HG03196 (cell line): ENCODE data around the gene RSAD1.
"Not testable (repeated sequence)": the region's sequence is repeated elsewhere in the genome, so short reads cannot be mapped to it uniquely, and the experiment has no call there.

ENCODE experiments used
- ATAC-seq: cut with Tn5 transposase; IDR thresholded peaks from one replicate; pipeline ENCODE4 v1.9.1; 2021; ENCODE audit not compliant: unreplicated experiment

The RSAD1 gene

DNA sequence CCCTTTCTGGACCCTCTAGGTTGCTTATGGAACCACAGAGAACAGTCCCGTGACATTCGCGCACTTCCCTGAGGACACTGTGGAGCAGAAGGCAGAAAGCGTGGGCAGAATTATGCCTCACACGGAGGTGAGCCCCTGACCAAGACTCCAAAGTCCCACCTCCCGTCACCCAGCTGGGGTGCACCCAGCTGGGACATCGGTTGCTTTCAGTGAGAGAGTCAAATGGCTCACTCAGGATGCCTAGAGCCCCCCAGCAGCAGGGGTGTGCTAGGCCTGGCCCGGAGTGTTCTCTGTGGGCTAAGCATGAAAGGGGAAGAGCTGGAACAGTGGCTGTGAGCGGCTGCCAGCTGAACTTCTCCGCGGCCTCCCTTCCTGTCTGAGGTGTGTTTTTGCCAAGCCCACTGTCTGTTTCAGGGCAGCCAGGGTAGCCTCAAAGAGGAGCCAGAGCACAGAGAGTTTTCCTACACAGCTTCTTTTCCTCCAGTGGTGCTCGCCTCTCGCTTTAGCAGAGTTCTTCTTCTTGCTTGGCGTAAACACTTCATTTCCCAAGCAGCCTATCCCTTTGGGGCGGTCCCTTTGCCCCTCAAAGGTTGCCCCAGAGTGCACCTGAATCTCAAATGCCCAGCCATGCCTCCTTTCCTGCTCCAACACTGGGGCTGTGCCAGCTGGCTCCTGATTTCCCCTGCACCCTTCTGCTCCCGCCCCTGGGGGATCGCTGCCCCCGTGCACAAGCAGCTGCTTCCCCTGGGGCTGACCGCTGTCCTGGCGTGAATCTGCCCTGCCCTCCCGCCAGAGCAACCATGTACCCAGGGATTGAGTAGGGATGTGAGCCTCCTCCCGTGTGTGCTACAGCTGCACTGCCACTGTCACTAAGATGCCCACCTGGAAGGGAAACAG lies 7.4 kb upstream of the RSAD1 start:
- ATAC-seq, result no peak

DNA sequence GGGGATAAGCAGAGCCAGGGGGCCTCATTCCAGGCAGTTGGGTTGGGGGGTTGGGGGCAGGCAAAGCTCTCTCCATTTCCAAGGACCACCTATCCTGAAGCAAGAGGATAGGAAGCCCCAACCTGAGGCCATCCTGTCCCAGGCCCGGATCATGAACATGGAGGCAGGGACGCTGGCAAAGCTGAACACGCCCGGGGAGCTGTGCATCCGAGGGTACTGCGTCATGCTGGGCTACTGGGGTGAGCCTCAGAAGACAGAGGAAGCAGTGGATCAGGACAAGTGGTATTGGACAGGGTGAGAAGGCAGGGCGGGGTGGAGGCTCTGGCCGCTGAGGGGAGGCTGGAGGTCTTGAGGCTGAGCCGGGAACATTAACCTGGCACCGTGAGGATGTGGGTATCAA lies 6.4 kb upstream of the RSAD1 start:
- no peak for ATAC-seq

DNA sequence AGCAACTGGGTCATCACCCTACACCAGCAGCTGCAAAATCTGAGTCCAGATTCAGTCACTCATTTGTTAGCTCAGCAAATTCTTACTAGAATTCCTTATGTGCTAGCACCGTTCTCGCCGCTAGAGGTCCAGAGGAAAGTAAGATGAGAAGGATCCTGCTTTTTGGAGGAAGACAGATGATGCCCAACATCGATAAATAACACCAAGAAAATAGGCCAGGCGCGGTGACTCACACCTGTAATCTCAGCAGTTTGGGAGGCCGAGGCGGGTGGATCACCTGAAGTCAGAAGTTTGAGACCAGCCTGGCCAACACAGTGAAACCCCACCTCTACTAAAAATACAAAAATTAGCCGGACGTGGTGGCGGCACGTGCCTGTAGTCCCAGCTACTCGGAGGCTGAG lies 5.9 kb upstream of the RSAD1 start:
- ATAC-seq, result not testable (repeated sequence)

DNA sequence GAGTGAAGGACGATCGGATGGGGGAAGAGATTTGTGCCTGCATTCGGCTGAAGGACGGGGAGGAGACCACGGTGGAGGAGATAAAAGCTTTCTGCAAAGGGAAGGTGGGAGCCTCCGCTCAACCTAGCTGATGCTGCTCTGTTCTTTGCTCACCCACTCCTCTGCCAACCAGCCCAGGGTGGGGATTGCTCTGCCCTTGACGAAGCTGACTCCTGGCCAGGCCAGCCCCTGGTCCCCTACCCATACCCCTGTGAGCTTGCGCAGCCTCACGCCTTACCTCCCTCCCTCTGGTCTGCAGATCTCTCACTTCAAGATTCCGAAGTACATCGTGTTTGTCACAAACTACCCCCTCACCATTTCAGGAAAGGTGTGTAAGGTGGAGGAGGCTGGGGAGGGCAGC lies 4.8 kb upstream of the RSAD1 start:
- no peak for ATAC-seq

DNA sequence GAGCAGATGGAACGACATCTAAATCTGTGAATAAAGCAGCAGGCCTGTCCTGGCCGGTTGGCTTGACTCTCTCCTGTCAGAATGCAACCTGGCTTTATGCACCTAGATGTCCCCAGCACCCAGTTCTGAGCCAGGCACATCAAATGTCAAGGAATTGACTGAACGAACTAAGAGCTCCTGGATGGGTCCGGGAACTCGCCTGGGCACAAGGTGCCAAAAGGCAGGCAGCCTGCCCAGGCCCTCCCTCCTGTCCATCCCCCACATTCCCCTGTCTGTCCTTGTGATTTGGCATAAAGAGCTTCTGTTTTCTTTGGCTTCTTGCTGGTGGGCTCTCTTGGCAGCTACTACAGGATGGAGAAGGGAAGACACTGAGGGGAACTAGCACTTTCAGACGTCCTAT lies 4.1 kb upstream of the RSAD1 start:
- no peak for ATAC-seq

DNA sequence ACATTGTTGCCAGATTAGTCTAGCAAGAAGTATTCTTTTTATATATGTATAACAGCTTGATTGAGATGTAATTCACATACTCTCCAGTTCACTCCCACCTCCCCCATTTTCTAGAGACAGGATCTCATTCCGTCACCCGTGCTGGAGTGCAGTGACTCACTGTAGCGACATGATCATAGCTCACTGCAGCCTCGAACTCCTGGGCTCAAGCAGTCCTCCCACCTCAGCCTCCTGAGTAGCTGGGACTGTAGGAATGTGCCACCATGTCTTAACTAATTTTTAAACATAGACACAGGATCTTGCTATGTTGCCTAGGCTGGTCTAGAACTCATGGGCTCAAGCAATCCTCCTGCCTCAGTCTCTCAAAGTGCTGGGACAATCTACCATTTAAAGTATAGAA lies 3.3 kb upstream of the RSAD1 start:
- no peak for ATAC-seq

DNA sequence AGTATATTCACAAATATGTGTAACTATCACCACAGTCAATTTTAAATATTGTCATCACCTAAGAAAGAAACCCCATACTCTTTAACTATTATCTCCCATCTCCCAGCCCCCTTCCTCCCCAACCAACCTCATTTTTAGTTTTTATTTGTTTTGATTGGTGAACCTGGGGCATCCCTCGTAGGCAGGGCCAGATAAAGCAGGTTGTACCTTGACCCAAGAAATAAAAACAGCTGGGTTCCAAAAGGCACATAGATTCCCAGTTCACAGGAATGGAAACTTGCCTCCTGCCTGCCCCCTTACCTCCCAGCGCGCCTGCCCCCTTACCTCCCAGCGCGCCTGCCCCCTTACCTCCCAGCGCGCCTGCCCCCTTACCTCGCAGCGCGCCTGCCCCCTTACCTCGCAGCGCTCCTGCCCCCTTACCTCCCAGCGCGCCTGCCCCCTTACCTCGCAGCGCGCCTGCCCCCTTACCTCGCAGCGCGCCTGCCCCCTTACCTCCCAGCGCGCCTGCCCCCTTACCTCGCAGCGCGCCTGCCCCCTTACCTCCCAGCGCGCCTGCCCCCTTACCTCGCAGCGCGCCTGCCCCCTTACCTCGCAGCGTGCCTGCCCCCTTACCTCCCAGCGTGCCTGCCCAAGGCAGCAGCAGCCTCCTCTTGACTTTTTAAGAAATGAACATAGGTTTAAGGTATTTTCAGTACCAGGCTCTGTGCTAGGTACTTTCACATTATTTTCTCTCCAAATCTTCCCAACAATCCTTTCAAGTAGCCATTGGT lies 2.7 kb upstream of the RSAD1 start:
- not testable (repeated sequence) for ATAC-seq

DNA sequence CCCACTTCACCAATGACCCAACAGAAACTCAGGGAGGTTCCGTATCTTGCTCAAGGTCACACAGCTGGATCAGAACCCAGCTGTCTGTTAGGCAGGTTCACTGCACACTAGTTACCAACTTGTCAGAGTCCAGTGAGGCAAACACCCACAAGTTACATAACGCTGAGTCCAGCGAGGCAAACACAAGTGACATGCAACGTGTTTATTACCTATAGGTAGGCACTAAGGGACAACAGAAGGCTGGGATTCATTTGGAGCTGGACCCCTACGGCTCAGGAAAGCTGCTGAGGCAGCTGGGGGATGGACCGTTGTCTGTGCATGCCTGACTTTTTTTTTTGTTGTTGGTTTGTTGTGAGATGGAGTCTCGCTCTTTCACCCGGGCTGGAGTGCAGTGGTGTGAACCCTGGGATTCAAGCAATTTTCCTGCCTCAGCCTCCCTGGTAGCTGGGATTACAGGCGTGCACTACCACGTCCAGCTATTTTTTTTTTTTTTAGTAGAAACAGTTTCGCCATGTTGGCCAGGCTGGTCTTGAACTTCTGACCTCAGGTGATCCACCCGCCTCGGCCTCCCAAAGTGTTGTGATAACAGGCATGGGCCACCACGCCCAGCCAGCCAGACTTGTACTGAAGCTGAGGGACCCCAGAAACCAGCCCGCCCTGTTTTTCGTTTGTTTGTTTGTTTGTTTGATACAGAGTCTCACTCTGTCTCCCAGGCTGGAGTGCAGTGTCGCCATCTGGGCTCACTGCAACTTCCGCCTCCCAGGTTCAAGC lies 1.9 kb upstream of the RSAD1 start:
- ATAC-seq, result no peak

DNA sequence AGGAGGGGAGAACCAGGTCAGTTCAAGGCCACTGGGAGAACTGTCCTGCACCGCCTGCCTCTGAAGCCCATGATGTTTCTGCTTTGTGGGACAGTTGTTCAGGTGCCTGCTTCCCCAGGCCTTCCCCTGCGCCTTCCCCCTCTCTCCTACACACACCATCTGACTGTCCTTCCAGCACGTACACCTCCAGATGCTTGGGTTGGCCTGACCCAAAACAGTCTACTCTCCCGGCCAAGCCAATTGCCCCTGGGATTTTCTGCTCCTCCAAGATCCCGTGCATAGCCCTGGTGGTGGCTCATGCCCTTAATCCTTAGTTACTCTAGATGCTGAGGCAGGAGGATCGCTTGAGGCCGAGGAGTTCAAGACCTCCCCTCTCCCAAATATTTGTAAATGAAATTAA lies 684 bp upstream of the RSAD1 start:
- ATAC-seq, result no peak

DNA sequence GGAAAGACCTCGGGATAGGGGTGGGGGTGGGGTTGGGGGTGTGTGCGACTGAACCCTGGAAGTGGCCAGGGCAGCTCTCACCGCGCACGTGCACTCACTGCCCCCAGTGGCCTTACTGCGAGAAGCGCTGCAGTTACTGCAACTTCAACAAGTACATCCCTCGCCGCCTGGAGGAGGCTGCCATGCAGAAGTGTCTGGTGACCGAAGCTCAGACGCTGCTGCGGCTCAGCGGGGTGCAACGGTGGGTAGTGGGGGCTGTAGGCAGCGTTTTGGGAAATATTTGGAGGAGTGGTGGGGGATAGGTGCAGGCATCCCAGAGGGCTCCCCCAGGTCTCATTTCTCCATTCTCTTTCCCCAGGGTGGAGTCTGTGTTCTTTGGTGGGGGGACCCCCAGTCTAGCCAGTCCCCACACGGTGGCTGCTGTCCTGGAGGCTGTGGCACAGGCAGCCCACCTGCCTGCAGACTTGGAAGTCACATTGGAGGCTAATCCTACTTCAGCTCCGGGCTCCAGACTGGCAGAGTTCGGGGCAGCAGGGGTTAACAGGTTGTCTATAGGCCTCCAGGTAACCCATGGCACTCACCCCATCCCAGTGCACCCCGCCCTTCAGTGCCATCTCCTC lies 972 bp downstream of the RSAD1 start:
- no peak for ATAC-seq

DNA sequence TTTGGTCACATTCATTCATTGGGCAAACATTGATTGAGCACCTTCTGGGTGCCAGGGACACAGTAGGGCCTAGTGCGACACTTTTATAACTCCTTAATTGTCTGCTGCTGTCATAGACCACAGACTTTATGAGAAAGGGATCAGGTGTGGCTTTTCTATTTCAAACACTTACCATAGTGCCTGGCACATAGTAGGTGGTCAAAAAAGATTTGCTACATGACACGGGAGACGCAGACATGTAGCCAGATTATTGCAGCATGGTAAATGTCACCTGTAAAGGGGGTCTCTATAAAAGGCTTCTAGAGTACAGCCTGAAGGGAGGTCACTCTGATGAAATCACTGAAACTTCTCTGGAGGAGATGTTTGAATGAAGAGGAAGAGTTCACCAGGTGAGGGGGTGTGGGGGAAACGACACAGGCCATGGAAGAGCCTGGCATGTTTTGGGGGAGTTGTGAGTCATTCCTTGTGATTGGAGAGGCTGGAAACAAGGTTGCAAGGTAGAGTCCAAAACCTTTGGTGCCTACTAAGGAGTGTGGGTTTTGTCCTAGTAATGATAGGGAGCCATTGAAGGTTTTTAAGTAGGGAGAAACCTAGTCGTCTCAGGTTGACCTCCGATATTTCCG lies 1.6 kb downstream of the RSAD1 start:
- no peak for ATAC-seq

DNA sequence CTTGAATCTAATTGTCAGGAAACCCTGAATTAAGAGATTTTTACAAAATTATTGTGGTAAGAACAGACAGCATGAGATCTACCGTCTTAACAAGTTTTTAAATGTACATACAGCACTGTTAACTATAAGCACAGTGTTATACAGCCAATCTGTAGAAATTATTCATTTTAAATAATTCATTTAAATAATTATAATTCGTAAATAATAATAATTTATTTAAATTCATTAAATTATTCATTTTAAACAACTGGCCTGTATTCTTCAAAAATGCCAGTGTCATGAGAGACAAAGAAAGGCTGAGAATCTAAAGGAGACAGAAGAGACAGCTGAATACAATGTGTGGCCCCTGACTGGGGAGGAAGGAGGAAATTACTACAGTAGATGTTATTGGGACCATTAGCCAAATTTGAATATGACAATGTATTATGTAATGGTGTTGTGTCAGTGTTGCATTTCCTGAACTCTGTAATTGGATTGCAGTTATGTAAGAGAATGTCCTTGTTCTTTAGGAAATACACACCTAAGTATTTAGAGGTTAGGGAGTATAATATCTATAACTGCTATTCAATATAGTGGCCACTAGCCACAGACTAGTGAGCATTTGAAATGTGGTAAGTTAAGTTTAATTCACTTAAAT lies 2.3 kb downstream of the RSAD1 start:
- no peak for ATAC-seq

DNA sequence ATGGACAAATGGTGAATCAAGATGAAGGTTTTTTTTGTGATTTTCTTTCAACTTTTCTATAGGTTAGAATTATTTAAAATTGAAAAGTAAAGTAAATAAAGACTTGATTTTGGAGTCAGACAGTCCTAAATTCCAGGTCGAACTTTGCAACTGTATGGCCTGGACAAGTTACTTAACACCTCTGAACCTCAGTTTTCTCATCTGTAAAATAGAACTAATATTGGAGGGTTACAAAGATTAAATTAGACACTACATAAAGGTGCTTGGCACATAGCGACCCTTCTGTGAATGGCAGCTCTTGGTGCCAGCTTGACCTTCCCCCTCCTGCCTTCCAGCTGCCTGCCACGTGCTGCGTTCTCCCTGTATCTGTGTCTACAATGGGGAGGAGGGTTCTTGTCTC lies 3.0 kb downstream of the RSAD1 start:
- no peak for ATAC-seq

DNA sequence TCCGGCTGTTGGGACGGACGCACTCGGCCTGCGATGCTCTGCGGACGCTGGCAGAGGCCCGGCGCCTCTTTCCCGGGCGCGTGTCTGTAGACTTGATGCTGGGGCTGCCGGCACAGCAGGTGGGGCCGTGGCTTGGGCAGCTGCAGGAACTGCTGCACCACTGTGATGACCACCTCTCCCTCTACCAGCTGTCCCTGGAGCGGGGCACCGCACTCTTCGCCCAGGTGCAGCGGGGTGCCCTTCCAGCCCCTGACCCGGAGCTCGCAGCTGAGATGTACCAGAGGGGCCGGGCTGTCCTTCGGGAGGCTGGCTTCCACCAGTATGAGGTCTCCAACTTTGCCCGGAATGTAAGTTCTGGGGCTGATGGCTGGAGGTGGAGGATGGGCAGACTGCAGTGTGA lies 3.5 kb downstream of the RSAD1 start:
- no peak for ATAC-seq

DNA sequence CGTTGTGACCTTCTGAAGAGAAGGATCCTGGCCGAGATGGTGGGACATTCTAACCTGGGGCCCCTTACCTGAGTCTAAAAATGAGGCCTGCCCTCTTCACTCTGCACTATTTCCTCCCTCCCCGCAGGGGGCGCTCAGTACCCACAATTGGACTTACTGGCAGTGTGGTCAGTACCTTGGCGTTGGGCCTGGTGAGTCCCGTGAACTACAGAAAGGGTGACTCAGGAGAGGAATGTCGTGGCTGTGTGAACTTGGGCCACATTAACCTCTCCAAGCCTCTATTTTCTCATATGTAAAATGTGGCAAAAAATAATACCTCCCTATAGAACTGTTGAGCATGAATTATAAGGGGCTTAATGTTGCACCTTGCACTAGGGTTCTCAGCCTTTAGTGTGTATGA lies 3.9 kb downstream of the RSAD1 start:
- no peak for ATAC-seq

DNA sequence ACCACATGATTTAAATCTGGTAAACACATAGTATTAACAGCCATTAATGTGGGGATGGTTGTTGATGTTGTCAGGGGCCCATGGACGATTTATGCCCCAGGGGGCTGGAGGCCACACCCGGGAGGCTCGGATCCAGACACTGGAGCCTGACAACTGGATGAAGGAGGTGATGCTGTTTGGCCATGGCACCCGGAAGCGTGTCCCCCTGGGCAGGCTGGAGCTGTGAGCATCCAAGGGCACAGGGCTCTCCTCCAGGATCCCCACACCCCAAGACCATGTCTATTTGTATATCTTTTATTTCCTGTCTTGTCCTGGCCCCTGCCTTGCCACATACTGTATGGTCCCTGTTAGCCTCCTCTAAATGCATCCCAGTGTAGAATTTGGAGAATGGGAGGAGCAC lies 4.6 kb downstream of the RSAD1 start:
- no peak for ATAC-seq

DNA sequence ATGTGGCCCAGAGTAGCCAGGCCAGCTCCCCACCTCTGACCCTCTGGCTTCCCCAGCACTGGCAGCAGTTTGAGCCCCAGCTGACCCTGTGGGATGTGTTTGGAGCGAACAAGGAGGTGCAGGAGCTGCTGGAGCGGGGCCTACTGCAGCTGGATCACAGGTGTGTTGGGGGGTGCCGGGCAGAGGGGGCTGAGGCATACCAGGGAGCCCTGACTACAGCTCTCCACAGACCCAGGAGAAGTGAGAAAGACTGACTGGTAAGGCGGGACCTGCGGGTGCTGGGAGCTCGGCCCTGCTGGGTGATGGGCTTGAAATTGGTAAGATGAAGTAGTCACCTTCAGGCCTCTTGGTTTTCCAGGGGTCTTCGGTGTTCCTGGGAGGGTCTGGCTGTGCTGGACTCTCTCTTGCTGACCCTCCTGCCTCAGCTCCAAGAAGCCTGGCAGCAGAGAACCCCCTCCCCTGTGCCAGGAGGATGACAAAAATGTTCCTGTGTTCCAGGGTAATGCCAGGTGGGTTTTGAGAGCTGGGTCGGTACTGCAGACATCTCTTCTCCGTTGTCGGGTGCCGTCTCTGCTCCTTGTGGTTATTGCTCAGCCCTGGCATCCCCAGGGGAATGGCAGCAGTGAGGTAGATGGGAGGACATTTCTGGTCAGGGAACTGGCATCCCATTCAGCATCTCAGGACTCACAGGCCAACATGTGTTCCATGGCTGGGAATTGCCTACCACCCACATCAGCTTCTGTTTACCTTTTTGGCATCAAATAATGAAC lies 5.9 kb downstream of the RSAD1 start:
- ATAC-seq, result no peak

DNA sequence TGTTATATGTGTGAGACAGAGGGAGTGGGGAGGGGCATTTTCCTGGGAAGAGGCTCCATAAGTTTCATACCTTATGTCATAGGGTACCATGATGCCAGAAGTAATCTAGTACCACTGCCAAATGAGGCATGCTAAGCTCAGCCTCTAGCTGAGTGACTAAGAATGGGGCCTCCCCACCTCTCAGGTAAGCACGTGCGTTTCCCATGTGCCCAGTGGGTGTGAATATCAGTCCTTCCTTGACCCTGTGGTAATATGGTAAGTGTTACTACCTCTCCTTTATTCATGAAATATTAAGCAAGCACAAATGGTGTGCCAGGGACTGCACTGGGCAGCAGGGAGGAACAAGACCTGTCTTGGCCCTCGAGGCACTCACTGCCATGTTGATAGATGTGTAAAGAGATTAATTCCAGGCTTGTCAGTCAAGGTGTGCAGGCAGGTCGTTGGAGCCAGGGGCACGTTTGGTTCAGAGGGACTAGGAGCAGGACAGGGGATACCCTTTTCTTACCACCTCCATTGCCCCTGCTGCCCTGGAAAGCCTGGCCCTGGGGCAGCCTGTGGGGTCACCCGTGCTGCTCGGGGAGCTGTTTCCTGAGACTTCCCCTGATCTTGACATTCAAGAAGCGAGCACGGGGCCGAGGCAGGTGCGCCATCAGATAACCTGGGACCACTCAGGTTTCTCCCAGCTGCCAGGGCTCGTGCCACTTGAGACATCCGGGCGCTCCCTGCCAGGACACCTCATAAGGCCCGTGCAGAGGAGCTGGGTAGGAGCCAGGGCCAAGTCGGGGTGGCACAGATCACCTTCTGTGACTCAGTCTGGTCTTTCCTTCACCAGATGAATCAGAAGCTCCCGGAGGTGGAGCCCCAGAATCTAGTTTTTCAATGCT lies 8.8 kb downstream of the RSAD1 start:
- no peak for ATAC-seq

DNA sequence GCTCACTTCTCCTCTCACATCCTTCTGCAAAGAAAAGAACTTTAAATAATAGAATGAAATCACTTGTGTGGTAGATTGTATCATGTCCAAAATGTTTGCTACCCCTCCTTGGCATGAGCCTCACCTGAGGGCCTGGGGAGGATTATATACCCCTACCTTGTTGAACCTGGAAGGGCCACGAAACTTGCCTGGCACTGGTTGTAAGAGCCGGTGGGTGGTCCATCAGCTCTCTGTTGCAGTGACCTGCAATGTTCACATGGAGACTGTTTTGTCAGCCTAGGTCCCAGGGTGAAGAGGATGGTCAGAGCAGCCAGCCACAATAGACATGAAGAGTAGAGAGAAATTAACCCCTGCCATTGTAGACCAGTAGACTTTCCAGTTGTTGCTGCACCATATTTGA lies 10.2 kb downstream of the RSAD1 start:
- no peak for ATAC-seq
